Measurements from ENCODE around the gene PRELID2.

- no peak for TF ChIP-seq POLR2A (IDR thresholded peaks at IDR 0.05; ENCODE audit: low read depth, low read length)
- no peak for TF ChIP-seq TAF1 (IDR thresholded peaks at IDR 0.05; ENCODE audit: low read depth, low read length)
- no peak for TF ChIP-seq SPI1 (IDR thresholded peaks at IDR 0.05; ENCODE audit: low read depth, low read length)
Measured at GRCh38 chr5:145805819-145806218, 29.3 kb downstream of the PRELID2 start.
